ENCODE measurements around the gene HIPK3.

GRCh38 chr11:33303541-33303940, 46.4 kb downstream of the HIPK3 start:
- TF ChIP-seq CTCF (IDR thresholded peaks at IDR 0.05) (no peak), POLR2A (IDR thresholded peaks at IDR 0.05) (no peak)

Data from heart left ventricle (tissue), 13 donors.